WTC11 (cell line): ENCODE data around the gene SYT8. TPM values are rescaled to one million over a fixed set of nuclear protein-coding genes. Genes with fewer than 3 reads are reported as not detected.

ENCODE experiments used
- ATAC-seq: fragments of 200-7000 bp; cut with Tn5 transposase; 2 replicates; pipeline ENCODE4 v1.10.0; 2021; ENCODE audit warnings: mild to moderate bottlenecking, moderate library complexity
- CTCF ChIA-PET: fragments of 300-600 bp; sonication (Branson Sonifier 250); formaldehyde crosslinking; loops from one replicate; lab custom pipeline; 2021; ENCODE audit warnings: antibody characterized with exemption; lab: Charles Lee
- POLR2A ChIA-PET: fragments of 350-600 bp; sonication (Branson Sonifier 250); formaldehyde crosslinking; loops from one replicate; lab custom pipeline; 2021; ENCODE audit warnings: antibody characterized with exemption; lab: Charles Lee
- DNase-seq: peaks from one replicate; pipeline ENCODE4 v3.0.0; 2021; ENCODE audit warnings: low spot score
- H3K27ac Mint-ChIP-seq: 2 replicates; pipeline ENCODE4 v1.8.0; 2021; ENCODE audit warnings: mixed read lengths
- H3K27me3 Mint-ChIP-seq: 2 replicates; pipeline ENCODE4 v1.8.0; 2021; ENCODE audit warnings: low read depth, mild to moderate bottlenecking, moderate library complexity, mixed read lengths
- H3K36me3 Mint-ChIP-seq: 2 replicates; pipeline ENCODE4 v1.8.0; 2021; ENCODE audit warnings: mixed read lengths
- H3K4me1 Mint-ChIP-seq: 2 replicates; pipeline ENCODE4 v1.8.0; 2022; ENCODE audit warnings: mixed read lengths
- H3K4me3 Mint-ChIP-seq: 2 replicates; pipeline ENCODE4 v1.8.0; 2021; ENCODE audit warnings: mild to moderate bottlenecking, moderate library complexity, mixed read lengths
- H3K9me3 Mint-ChIP-seq: 2 replicates; pipeline ENCODE4 v1.8.0; 2021; ENCODE audit warnings: mixed read lengths
- CBFB ChIP-seq: sonication (generic); formaldehyde crosslinking; IDR thresholded peaks from 2 replicates; pipeline ENCODE4 v1.8.1; 2022; ENCODE audit warnings: mild to moderate bottlenecking, low read depth, missing genetic modification reagents
- IRF2 ChIP-seq: sonication (generic); formaldehyde crosslinking; IDR thresholded peaks from 2 replicates; pipeline ENCODE4 v1.8.0; 2022; ENCODE audit warnings: low read depth, missing genetic modification reagents, borderline replicate concordance
- JAZF1 ChIP-seq: fragments of 250-450 bp; sonication (Bioruptor Pico); IDR thresholded peaks from 2 replicates; pipeline ENCODE4 v1.9.0; 2021; ENCODE audit warnings: moderate library complexity, mild to moderate bottlenecking, inconsistent platforms
- NR2C2 ChIP-seq: sonication (generic); formaldehyde crosslinking; IDR thresholded peaks from 2 replicates; pipeline ENCODE4 v1.8.0; 2022; ENCODE audit warnings: mild to moderate bottlenecking, missing genetic modification reagents
- SOX15 ChIP-seq: fragments of 250-450 bp; sonication (Bioruptor Pico); IDR thresholded peaks from 2 replicates; pipeline ENCODE4 v1.9.0; 2021; ENCODE audit warnings: mild to moderate bottlenecking
- TEAD4 ChIP-seq: sonication (generic); formaldehyde crosslinking; IDR thresholded peaks from 2 replicates; pipeline ENCODE4 v1.8.0; 2022; ENCODE audit warnings: mild to moderate bottlenecking, missing genetic modification reagents
- ZNF121 ChIP-seq: sonication (generic); formaldehyde crosslinking; IDR thresholded peaks from 2 replicates; pipeline ENCODE4 v1.8.0; 2023; ENCODE audit warnings: missing genetic modification reagents
- ZNF317 ChIP-seq: sonication (generic); formaldehyde crosslinking; IDR thresholded peaks from 2 replicates; pipeline ENCODE4 v1.8.1; 2023; ENCODE audit warnings: low read depth, mild to moderate bottlenecking, moderate library complexity, missing genetic modification reagents, borderline replicate concordance
- total RNA-seq: library from RNA; stranded (reverse); gene quantifications from 3 replicates; pipeline ENCODE4 v1.2.3, GENCODE V29; 2021
- TF ChIP-seq, protein P1 (sequence below): fragments of 250-450 bp; sonication (Bioruptor Pico); IDR thresholded peaks from 2 replicates; pipeline ENCODE4 v2.1.2; 2022; ENCODE audit warnings: mild to moderate bottlenecking, moderate library complexity
- TF ChIP-seq, protein P2 (sequence below): sonication (generic); formaldehyde crosslinking; IDR thresholded peaks from 2 replicates; pipeline ENCODE4 v1.8.0; 2022; ENCODE audit warnings: missing genetic modification reagents
- TF ChIP-seq, protein P3 (sequence below): sonication (generic); formaldehyde crosslinking; IDR thresholded peaks from 2 replicates; pipeline ENCODE4 v1.8.0; 2023; ENCODE audit warnings: missing genetic modification reagents
- TF ChIP-seq, protein P4 (sequence below): sonication (generic); formaldehyde crosslinking; IDR thresholded peaks from 2 replicates; pipeline ENCODE4 v1.8.1; 2023; ENCODE audit warnings: mild to moderate bottlenecking, missing genetic modification reagents
- TF ChIP-seq, protein P5 (sequence below): sonication (generic); formaldehyde crosslinking; IDR thresholded peaks from 2 replicates; pipeline ENCODE4 v1.8.0; 2023; ENCODE audit warnings: missing genetic modification reagents, mild to moderate bottlenecking, borderline replicate concordance
- TF ChIP-seq, protein P6 (sequence below): sonication (generic); formaldehyde crosslinking; IDR thresholded peaks from 2 replicates; pipeline ENCODE4 v1.8.1; 2022; ENCODE audit warnings: mild to moderate bottlenecking, missing genetic modification reagents, moderate library complexity, borderline replicate concordance
- TF ChIP-seq, protein P7 (sequence below): fragments of 250-450 bp; sonication (Bioruptor Pico); IDR thresholded peaks from 2 replicates; pipeline ENCODE4 v1.9.0; 2021; ENCODE audit warnings: mild to moderate bottlenecking, borderline replicate concordance

SYT8 gene
- total RNA-seq, 1 experiment from 2014 or later, result 0.37 TPM

DNA sequence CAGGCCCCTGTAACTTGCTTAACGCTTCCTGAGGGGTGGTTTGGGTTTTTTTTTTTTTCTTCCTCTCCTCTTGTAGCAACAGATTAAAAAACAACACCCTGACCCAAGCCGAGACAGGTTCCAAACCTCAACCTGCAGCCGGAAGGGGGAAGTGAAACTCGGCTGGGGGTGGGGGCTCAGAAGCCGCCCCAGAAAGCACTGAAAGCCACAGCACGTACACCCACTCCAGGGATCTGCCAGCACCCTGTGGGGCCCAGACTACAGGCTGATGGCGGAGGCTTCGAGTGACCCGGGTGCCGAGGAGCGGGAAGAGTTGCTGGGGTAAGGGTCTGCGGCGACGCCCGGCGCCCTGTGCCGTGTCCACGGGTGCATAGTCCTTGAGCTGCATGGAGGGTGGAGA, 18.1 kb downstream of the SYT8 start, which contains the start of gene LSP1 (continued):
- TF ChIP-seq JAZF1 (CRISPR knock-in tag) (no peak), IRF2 (CRISPR knock-in tag) (no peak)
- TF ChIP-seq, protein P1, sequence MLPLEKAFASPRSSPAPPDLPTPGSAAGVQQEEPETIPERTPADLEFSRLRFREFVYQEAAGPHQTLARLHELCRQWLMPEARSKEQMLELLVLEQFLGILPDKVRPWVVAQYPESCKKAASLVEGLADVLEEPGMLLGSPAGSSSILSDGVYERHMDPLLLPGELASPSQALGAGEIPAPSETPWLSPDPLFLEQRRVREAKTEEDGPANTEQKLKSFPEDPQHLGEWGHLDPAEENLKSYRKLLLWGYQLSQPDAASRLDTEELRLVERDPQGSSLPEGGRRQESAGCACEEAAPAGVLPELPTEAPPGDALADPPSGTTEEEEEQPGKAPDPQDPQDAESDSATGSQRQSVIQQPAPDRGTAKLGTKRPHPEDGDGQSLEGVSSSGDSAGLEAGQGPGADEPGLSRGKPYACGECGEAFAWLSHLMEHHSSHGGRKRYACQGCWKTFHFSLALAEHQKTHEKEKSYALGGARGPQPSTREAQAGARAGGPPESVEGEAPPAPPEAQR (CRISPR knock-in tag), result no peak
- TF ChIP-seq, protein P2, sequence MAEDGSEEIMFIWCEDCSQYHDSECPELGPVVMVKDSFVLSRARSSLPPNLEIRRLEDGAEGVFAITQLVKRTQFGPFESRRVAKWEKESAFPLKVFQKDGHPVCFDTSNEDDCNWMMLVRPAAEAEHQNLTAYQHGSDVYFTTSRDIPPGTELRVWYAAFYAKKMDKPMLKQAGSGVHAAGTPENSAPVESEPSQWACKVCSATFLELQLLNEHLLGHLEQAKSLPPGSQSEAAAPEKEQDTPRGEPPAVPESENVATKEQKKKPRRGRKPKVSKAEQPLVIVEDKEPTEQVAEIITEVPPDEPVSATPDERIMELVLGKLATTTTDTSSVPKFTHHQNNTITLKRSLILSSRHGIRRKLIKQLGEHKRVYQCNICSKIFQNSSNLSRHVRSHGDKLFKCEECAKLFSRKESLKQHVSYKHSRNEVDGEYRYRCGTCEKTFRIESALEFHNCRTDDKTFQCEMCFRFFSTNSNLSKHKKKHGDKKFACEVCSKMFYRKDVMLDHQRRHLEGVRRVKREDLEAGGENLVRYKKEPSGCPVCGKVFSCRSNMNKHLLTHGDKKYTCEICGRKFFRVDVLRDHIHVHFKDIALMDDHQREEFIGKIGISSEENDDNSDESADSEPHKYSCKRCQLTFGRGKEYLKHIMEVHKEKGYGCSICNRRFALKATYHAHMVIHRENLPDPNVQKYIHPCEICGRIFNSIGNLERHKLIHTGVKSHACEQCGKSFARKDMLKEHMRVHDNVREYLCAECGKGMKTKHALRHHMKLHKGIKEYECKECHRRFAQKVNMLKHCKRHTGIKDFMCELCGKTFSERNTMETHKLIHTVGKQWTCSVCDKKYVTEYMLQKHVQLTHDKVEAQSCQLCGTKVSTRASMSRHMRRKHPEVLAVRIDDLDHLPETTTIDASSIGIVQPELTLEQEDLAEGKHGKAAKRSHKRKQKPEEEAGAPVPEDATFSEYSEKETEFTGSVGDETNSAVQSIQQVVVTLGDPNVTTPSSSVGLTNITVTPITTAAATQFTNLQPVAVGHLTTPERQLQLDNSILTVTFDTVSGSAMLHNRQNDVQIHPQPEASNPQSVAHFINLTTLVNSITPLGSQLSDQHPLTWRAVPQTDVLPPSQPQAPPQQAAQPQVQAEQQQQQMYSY (CRISPR knock-in tag), result no peak
- TF ChIP-seq, all 79 proteins: peak for 0

DNA sequence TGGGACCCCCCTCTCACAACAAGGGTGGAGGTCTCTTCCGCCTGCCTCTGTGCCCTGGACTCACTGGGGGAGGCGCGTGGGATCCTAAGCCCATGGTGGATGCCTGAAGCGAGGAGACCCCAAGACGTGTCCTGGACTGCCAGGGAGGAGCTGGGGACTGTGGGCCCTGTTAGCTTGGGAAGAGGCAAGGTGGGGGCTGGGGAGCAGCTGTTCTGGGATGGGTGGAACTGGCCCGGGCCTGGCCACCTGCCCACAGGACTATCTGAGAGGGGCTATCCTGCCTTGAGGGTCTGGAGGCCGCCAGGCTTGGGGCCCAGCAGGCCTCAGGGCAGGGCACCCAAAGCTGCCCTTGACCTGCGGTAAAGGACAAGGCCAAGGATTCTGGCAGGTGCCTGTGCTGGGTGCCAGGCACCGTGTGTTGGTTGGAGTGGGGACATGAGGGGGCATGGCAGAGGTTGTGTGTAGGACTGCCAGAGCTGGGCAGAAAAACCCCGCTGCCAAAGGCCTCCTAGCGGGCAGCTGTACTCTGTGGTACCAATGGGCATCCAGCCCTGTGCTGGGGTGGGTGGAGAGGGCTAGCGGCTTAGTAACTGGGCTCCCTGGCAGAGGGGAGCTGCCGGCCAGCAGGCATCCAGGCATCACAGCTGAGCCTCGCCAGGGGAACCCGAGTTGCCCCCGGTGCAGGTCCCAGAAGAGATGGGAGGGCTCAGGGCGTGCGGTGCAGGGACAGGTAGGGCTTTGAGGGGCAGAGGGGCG, 18.8 kb downstream of the SYT8 start:
- ChIA-PET CTCF (interaction anchor here (1.0 to 2.9 kb wide), 7 partner anchors 21 to 298 kb away, joined by 3 to 13 read pairs (median 7); no protein-coding TSS in a partner anchor), POLR2A (no interaction called here)
- H3K9me3 Mint-ChIP-seq, result no peaks in the 10 kb centered on the region
- H3K27me3 Mint-ChIP-seq, result peaks cover 2% of the 10 kb centered on the region; the same call in 1 of the 2 replicates
- ATAC-seq (no peak), DNase-seq (no peak)
- no peak overlapping the region for H3K4me3 Mint-ChIP-seq
- H3K36me3 Mint-ChIP-seq, result no peaks in the 10 kb centered on the region
- no peak overlapping the region for H3K27ac Mint-ChIP-seq
- H3K4me1 Mint-ChIP-seq, result no peaks in the 10 kb centered on the region
- TF ChIP-seq NR2C2 (no peak), TEAD4 (CRISPR knock-in tag) (no peak), ZNF317 (no peak), ZNF121 (CRISPR knock-in tag) (no peak), SOX15 (CRISPR knock-in tag) (no peak), CBFB (CRISPR knock-in tag) (no peak)
- TF ChIP-seq, protein P1 (CRISPR knock-in tag), result no peak
- TF ChIP-seq, protein P3, sequence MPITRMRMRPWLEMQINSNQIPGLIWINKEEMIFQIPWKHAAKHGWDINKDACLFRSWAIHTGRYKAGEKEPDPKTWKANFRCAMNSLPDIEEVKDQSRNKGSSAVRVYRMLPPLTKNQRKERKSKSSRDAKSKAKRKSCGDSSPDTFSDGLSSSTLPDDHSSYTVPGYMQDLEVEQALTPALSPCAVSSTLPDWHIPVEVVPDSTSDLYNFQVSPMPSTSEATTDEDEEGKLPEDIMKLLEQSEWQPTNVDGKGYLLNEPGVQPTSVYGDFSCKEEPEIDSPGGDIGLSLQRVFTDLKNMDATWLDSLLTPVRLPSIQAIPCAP (CRISPR knock-in tag), result no peak
- TF ChIP-seq, protein P4, sequence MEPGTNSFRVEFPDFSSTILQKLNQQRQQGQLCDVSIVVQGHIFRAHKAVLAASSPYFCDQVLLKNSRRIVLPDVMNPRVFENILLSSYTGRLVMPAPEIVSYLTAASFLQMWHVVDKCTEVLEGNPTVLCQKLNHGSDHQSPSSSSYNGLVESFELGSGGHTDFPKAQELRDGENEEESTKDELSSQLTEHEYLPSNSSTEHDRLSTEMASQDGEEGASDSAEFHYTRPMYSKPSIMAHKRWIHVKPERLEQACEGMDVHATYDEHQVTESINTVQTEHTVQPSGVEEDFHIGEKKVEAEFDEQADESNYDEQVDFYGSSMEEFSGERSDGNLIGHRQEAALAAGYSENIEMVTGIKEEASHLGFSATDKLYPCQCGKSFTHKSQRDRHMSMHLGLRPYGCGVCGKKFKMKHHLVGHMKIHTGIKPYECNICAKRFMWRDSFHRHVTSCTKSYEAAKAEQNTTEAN (CRISPR knock-in tag), result no peak
- TF ChIP-seq, protein P5, sequence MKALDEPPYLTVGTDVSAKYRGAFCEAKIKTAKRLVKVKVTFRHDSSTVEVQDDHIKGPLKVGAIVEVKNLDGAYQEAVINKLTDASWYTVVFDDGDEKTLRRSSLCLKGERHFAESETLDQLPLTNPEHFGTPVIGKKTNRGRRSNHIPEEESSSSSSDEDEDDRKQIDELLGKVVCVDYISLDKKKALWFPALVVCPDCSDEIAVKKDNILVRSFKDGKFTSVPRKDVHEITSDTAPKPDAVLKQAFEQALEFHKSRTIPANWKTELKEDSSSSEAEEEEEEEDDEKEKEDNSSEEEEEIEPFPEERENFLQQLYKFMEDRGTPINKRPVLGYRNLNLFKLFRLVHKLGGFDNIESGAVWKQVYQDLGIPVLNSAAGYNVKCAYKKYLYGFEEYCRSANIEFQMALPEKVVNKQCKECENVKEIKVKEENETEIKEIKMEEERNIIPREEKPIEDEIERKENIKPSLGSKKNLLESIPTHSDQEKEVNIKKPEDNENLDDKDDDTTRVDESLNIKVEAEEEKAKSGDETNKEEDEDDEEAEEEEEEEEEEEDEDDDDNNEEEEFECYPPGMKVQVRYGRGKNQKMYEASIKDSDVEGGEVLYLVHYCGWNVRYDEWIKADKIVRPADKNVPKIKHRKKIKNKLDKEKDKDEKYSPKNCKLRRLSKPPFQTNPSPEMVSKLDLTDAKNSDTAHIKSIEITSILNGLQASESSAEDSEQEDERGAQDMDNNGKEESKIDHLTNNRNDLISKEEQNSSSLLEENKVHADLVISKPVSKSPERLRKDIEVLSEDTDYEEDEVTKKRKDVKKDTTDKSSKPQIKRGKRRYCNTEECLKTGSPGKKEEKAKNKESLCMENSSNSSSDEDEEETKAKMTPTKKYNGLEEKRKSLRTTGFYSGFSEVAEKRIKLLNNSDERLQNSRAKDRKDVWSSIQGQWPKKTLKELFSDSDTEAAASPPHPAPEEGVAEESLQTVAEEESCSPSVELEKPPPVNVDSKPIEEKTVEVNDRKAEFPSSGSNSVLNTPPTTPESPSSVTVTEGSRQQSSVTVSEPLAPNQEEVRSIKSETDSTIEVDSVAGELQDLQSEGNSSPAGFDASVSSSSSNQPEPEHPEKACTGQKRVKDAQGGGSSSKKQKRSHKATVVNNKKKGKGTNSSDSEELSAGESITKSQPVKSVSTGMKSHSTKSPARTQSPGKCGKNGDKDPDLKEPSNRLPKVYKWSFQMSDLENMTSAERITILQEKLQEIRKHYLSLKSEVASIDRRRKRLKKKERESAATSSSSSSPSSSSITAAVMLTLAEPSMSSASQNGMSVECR (CRISPR knock-in tag), result no peak
- TF ChIP-seq, protein P6, sequence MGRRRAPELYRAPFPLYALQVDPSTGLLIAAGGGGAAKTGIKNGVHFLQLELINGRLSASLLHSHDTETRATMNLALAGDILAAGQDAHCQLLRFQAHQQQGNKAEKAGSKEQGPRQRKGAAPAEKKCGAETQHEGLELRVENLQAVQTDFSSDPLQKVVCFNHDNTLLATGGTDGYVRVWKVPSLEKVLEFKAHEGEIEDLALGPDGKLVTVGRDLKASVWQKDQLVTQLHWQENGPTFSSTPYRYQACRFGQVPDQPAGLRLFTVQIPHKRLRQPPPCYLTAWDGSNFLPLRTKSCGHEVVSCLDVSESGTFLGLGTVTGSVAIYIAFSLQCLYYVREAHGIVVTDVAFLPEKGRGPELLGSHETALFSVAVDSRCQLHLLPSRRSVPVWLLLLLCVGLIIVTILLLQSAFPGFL (CRISPR knock-in tag), result no peak
- TF ChIP-seq, protein P7, sequence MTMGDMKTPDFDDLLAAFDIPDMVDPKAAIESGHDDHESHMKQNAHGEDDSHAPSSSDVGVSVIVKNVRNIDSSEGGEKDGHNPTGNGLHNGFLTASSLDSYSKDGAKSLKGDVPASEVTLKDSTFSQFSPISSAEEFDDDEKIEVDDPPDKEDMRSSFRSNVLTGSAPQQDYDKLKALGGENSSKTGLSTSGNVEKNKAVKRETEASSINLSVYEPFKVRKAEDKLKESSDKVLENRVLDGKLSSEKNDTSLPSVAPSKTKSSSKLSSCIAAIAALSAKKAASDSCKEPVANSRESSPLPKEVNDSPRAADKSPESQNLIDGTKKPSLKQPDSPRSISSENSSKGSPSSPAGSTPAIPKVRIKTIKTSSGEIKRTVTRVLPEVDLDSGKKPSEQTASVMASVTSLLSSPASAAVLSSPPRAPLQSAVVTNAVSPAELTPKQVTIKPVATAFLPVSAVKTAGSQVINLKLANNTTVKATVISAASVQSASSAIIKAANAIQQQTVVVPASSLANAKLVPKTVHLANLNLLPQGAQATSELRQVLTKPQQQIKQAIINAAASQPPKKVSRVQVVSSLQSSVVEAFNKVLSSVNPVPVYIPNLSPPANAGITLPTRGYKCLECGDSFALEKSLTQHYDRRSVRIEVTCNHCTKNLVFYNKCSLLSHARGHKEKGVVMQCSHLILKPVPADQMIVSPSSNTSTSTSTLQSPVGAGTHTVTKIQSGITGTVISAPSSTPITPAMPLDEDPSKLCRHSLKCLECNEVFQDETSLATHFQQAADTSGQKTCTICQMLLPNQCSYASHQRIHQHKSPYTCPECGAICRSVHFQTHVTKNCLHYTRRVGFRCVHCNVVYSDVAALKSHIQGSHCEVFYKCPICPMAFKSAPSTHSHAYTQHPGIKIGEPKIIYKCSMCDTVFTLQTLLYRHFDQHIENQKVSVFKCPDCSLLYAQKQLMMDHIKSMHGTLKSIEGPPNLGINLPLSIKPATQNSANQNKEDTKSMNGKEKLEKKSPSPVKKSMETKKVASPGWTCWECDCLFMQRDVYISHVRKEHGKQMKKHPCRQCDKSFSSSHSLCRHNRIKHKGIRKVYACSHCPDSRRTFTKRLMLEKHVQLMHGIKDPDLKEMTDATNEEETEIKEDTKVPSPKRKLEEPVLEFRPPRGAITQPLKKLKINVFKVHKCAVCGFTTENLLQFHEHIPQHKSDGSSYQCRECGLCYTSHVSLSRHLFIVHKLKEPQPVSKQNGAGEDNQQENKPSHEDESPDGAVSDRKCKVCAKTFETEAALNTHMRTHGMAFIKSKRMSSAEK (CRISPR knock-in tag), result no peak
